ENCODE results near the gene ANXA10. TPM values are rescaled to one million over a fixed set of nuclear protein-coding genes. Genes with fewer than 3 reads are reported as not detected.

The ANXA10 gene
- not detected for total RNA-seq
- polyA plus RNA-seq, result 1 to 10 TPM in 1 of 3 donors, under 1 TPM in 1, not detected in 1; 0.92 to 5.4 TPM

- no peaks in the 10 kb centered on the region for H3K27me3 ChIP-seq
- WGBS, 2 donors, result 82 to 93% methylated on average over 1 of the region's 1 CpG
- no peak within 1 kb of the TSS for H3K27ac ChIP-seq
- no peak within 1 kb of the TSS for H3K4me3 ChIP-seq
- TF ChIP-seq CTCF (IDR thresholded peaks at IDR 0.05) (no peak), EP300 (IDR thresholded peaks at IDR 0.05) (no peak), POLR2AphosphoS5 (IDR thresholded peaks at IDR 0.05) (no peak), POLR2A (IDR thresholded peaks at IDR 0.05) (no peak)
- intact Hi-C loops (cut with DNase I), result no loop called here
- peaks cover 0 to 5% (median 3%) of the 10 kb centered on the region in 4 donors for H3K9me3 ChIP-seq
- no peaks in the 10 kb centered on the region for H3K4me1 ChIP-seq
- H3K36me3 ChIP-seq, result no peaks in the 10 kb centered on the region
- DNase-seq, result no peak
Observed at GRCh38 chr4:168092176-168092712, at the start of gene ANXA10. ANXA10 (plus strand) TSS chr4:168092537; CDS start chr4:168092701, 164 bp downstream.

GRCh38 chr4:168045354-168045753 lies 47.0 kb upstream of the ANXA10 start:
- Histone ChIP-seq H3K4me1 (no peaks in the 10 kb centered on the region), H3K9me3 (peaks cover 0 to 2% (median 0%) of the 10 kb centered on the region in 4 donors), H3K36me3 (no peaks in the 10 kb centered on the region), H3K27ac (no peak overlapping the region), H3K27me3 (no peaks in the 10 kb centered on the region), H3K4me3 (no peak overlapping the region)
- TF ChIP-seq POLR2A (IDR thresholded peaks at IDR 0.05) (no peak), EP300 (IDR thresholded peaks at IDR 0.05) (no peak), CTCF (IDR thresholded peaks at IDR 0.05) (no peak), POLR2AphosphoS5 (IDR thresholded peaks at IDR 0.05) (no peak)
- intact Hi-C loops (cut with DNase I), result no loop called here
- no peak for DNase-seq

- Histone ChIP-seq H3K27me3 (no peaks in the 10 kb centered on the region), H3K27ac (no peak overlapping the region), H3K36me3 (no peaks in the 10 kb centered on the region), H3K4me1 (no peaks in the 10 kb centered on the region), H3K9me3 (peaks cover 0 to 2% (median 0%) of the 10 kb centered on the region in 4 donors), H3K4me3 (no peak overlapping the region)
- WGBS, 2 donors, result 53 to 74% methylated on average over 2 of the region's 2 CpGs
- TF ChIP-seq EP300 (IDR thresholded peaks at IDR 0.05) (no peak), POLR2AphosphoS5 (IDR thresholded peaks at IDR 0.05) (no peak)
- DNase-seq, result no peak
- intact Hi-C loops (cut with DNase I), result no loop called here
Observed at GRCh38 chr4:168050002-168050401, 42.3 kb upstream of the ANXA10 start.

- TF ChIP-seq POLR2A (IDR thresholded peaks at IDR 0.05), result no peak
- no peak for TF ChIP-seq POLR2AphosphoS5 (IDR thresholded peaks at IDR 0.05)
- TF ChIP-seq EP300 (IDR thresholded peaks at IDR 0.05), result no peak
- TF ChIP-seq CTCF (IDR thresholded peaks at IDR 0.05), result no peak
- Histone ChIP-seq H3K36me3 (no peaks in the 10 kb centered on the region), H3K27me3 (no peaks in the 10 kb centered on the region), H3K27ac (no peak overlapping the region), H3K9me3 (peaks cover 0 to 2% (median 0%) of the 10 kb centered on the region in 4 donors), H3K4me1 (no peaks in the 10 kb centered on the region), H3K4me3 (no peak overlapping the region)
- intact Hi-C loops (cut with DNase I), result no loop called here
- no peak for DNase-seq
Observed at GRCh38 chr4:168051526-168051925, 40.8 kb upstream of the ANXA10 start.

- Histone ChIP-seq H3K27me3 (no peaks in the 10 kb centered on the region), H3K4me3 (no peak overlapping the region), H3K4me1 (no peaks in the 10 kb centered on the region), H3K36me3 (no peaks in the 10 kb centered on the region), H3K27ac (no peak overlapping the region), H3K9me3 (no peaks in the 10 kb centered on the region)
- TF ChIP-seq CTCF (IDR thresholded peaks at IDR 0.05) (no peak), EP300 (IDR thresholded peaks at IDR 0.05) (no peak), POLR2A (IDR thresholded peaks at IDR 0.05) (no peak), POLR2AphosphoS5 (IDR thresholded peaks at IDR 0.05) (no peak)
- WGBS, 2 donors, result 88 to 90% methylated on average over 3 of the region's 3 CpGs
- intact Hi-C loops (cut with DNase I), result no loop called here
- DNase-seq, result no peak
Observed at GRCh38 chr4:168057412-168057811, 34.9 kb upstream of the ANXA10 start.
